Keratinocyte (primary cell): ENCODE results near the gene SHISA3. TPM values are rescaled to one million over a fixed set of nuclear protein-coding genes. Genes with fewer than 3 reads are reported as not detected.

ENCODE experiments used
- DNase-seq: peaks from one replicate; pipeline ENCODE4 v3.0.0-alpha.2; 2011; ENCODE audit warnings: low read depth, missing footprints, low spot score
- FAIRE-seq: peaks from 2 replicates; lab custom pipeline; 2011; peaks lifted over from hg19 to GRCh38; lab: Jason Lieb, UNC
- H2AFZ ChIP-seq: 2 replicates; pipeline ENCODE4 v1.6.0; 2012; ENCODE audit warnings: low read length, control low read depth, inconsistent platforms; ENCODE audit not compliant: control insufficient read depth
- H3K27ac ChIP-seq: 2 replicates; pipeline ENCODE4 v1.5.1; 2011; ENCODE audit warnings: low read length; ENCODE audit not compliant: control insufficient read depth, insufficient read depth
- H3K27me3 ChIP-seq: 3 replicates; pipeline ENCODE4 v1.6.0; 2011; ENCODE audit warnings: low read length; ENCODE audit not compliant: control insufficient read depth, insufficient read depth; ENCODE audit errors: extremely low read depth
- H3K36me3 ChIP-seq, 2 experiments: 2 replicates in 1 of 2; 3 replicates in 1 of 2; pipeline ENCODE4 v1.5.1; 2011; ENCODE audit warnings: low read length in 2 of 2, mild to moderate bottlenecking in 1 of 2; ENCODE audit not compliant: control insufficient read depth in 2 of 2, insufficient read depth in 2 of 2; ENCODE audit errors: extremely low read depth in 1 of 2
- H3K4me1 ChIP-seq: 3 replicates; pipeline ENCODE4 v1.5.1; 2011; ENCODE audit warnings: low read length; ENCODE audit not compliant: control insufficient read depth, insufficient read depth; ENCODE audit errors: extremely low read depth
- H3K4me2 ChIP-seq: 3 replicates; pipeline ENCODE4 v1.6.0; 2011; ENCODE audit warnings: low read depth, low read length; ENCODE audit not compliant: control insufficient read depth, insufficient read depth; ENCODE audit errors: extremely low read depth
- H3K4me3 ChIP-seq, 3 experiments: fragments of 200-600 bp in 1 of 3; sonication (generic) in 1 of 3; 2 replicates in 2 of 3; 3 replicates in 1 of 3; pipeline ENCODE4 v1.5.1; 2011 to 2016; ENCODE audit warnings: low read length in 3 of 3, mild to moderate bottlenecking in 3 of 3, control low read depth in 2 of 3, inconsistent platforms in 1 of 3, low read depth in 1 of 3, mixed read lengths in 1 of 3, mixed run types in 1 of 3, moderate library complexity in 1 of 3; ENCODE audit not compliant: control insufficient read depth in 2 of 3, insufficient read depth in 2 of 3; ENCODE audit errors: extremely low read depth in 1 of 3
- H3K79me2 ChIP-seq: 2 replicates; pipeline ENCODE4 v1.6.0; 2012; ENCODE audit warnings: low read length; ENCODE audit not compliant: control insufficient read depth, insufficient read depth
- H3K9ac ChIP-seq: 3 replicates; pipeline ENCODE4 v1.6.0; 2011; ENCODE audit warnings: low read length; ENCODE audit not compliant: control insufficient read depth, insufficient read depth; ENCODE audit errors: extremely low read depth
- H3K9me1 ChIP-seq: 3 replicates; pipeline ENCODE4 v1.6.0; 2011; ENCODE audit warnings: low read length; ENCODE audit not compliant: control insufficient read depth, insufficient read depth; ENCODE audit errors: extremely low read depth
- H3K9me3 ChIP-seq: 2 replicates; pipeline ENCODE4 v1.5.1; 2012; ENCODE audit warnings: low read depth, low read length; ENCODE audit not compliant: control insufficient read depth
- H4K20me1 ChIP-seq: 3 replicates; pipeline ENCODE4 v1.6.0; 2011; ENCODE audit warnings: low read length; ENCODE audit not compliant: control insufficient read depth, insufficient read depth; ENCODE audit errors: extremely low read depth
- CTCF ChIP-seq, 3 experiments: IDR thresholded peaks in 1 of 3; conservative IDR thresholded peaks in 1 of 3; optimal IDR thresholded peaks in 1 of 3; 2 replicates in 2 of 3; 3 replicates in 1 of 3; pipeline versions ENCODE3 to v1.5.1; 2011; ENCODE audit warnings: low read length in 3 of 3, mild to moderate bottlenecking in 3 of 3, moderate library complexity in 2 of 3, control low read depth in 1 of 3, inconsistent platforms in 1 of 3; ENCODE audit not compliant: insufficient read depth in 2 of 3; ENCODE audit errors: extremely low read depth in 1 of 3
- EZH2 ChIP-seq: IDR thresholded peaks from one replicate; pipeline ENCODE4 v1.6.1; 2012; ENCODE audit warnings: inconsistent platforms, mild to moderate bottlenecking, low read length, moderate library complexity
- dilution Hi-C: fragments of 300-500 bp; cut with MboI; formaldehyde crosslinking; loops from one replicate; pipeline ENCODE4 v1.7.0; 2020; ENCODE audit warnings: low sequenced_read_pairs; ENCODE audit not compliant: extremely low pct_ligation_motif_present
- polyA plus RNA-seq, 5 experiments: library from polyadenylated mRNA; depleted of rRNA in 3 of 5; stranded (reverse) in 3 of 5; stranded (forward) in 1 of 5; unstranded in 1 of 5; fragments of >200 nt; gene quantifications; 1 replicate in 1 of 5; 2 replicates in 3 of 5; 3 replicates in 1 of 5; pipeline versions ENCODE4 v1.2.1 to v1.2.3, GENCODE V29; 2011 to 2012; ENCODE audit warnings: missing spikeins in 2 of 5, low read depth in 1 of 5, low replicate concordance in 1 of 5

The SHISA3 gene
- polyA plus RNA-seq, 1 donor (not counting 4 experiments of a cell fraction or from before 2014, with no cell fraction given), result not detected

GRCh38 chr4:42391355-42391664 is 6.0 kb upstream of the SHISA3 start:
- Histone ChIP-seq H3K9ac (no peak overlapping the region), H3K4me1 (no peaks in the 10 kb centered on the region), H3K27ac (no peak overlapping the region), H3K9me1 (no peaks in the 10 kb centered on the region), H3K79me2 (no peaks in the 10 kb centered on the region), H3K36me3 (no peaks in the 10 kb centered on the region), H4K20me1 (no peaks in the 10 kb centered on the region), H2AFZ (no peak overlapping the region), H3K4me3 (no peak overlapping the region), H3K9me3 (no peaks in the 10 kb centered on the region), H3K27me3 (peaks cover 9% of the 10 kb centered on the region), H3K4me2 (no peak overlapping the region)
- no peak for TF ChIP-seq CTCF (optimal IDR thresholded peaks at IDR 0.05 in 1 of 3, IDR thresholded peaks at IDR 0.05 in 1 of 3, conservative IDR thresholded peaks at IDR 0.05 in 1 of 3; ENCODE audit: extremely low read depth in 1 of 3, insufficient read depth in 2 of 3, low read length in 3 of 3)
- TF ChIP-seq EZH2, result no peak
- dilution Hi-C loops, result no loop called here
- FAIRE-seq (no peak), DNase-seq (no peak)

- peaks cover 16% of the 10 kb centered on the region for H3K27me3 ChIP-seq
- H3K4me3 ChIP-seq, result no peak overlapping the region
- H3K9me3 ChIP-seq, result no peaks in the 10 kb centered on the region
- TF ChIP-seq CTCF (optimal IDR thresholded peaks at IDR 0.05 in 1 of 3, IDR thresholded peaks at IDR 0.05 in 1 of 3, conservative IDR thresholded peaks at IDR 0.05 in 1 of 3; ENCODE audit: extremely low read depth in 1 of 3, insufficient read depth in 2 of 3, low read length in 3 of 3), result no peak
- no peak for TF ChIP-seq EZH2
- H3K27ac ChIP-seq, result no peak overlapping the region
- no peaks in the 10 kb centered on the region for H4K20me1 ChIP-seq
- H3K9ac ChIP-seq, result no peak overlapping the region
- H3K36me3 ChIP-seq, result no peaks in the 10 kb centered on the region
- dilution Hi-C loops, result no loop called here
- H3K4me1 ChIP-seq, result no peaks in the 10 kb centered on the region
- H3K4me2 ChIP-seq, result no peak overlapping the region
- no peaks in the 10 kb centered on the region for H3K9me1 ChIP-seq
- H3K79me2 ChIP-seq, result no peaks in the 10 kb centered on the region
- FAIRE-seq (no peak), DNase-seq (no peak)
- H2AFZ ChIP-seq, result no peak overlapping the region
These were observed 5.3 kb upstream of the SHISA3 start for GRCh38 chr4:42391981-42392380.
